Progenitor cell of endocrine pancreas (in vitro differentiated cells): ENCODE measurements around the gene LSM2. TPM values are rescaled to one million over a fixed set of nuclear protein-coding genes. Genes with fewer than 3 reads are reported as not detected.

Experiments used
- DNase-seq: peaks from one replicate; pipeline ENCODE4 v3.0.0; 2021; ENCODE audit warnings: low spot score; ENCODE audit not compliant: unreplicated experiment
- H3K27ac Mint-ChIP-seq: 2 replicates; pipeline ENCODE4 v1.8.0; 2021; ENCODE audit warnings: mild to moderate bottlenecking, moderate library complexity, mixed read lengths
- H3K27me3 Mint-ChIP-seq: 2 replicates; pipeline ENCODE4 v1.8.0; 2021; ENCODE audit warnings: mixed read lengths
- H3K36me3 Mint-ChIP-seq: 2 replicates; pipeline ENCODE4 v1.8.0; 2022; ENCODE audit warnings: mixed read lengths; ENCODE audit not compliant: insufficient read depth
- H3K4me1 Mint-ChIP-seq: 2 replicates; pipeline ENCODE4 v1.8.0; 2021; ENCODE audit warnings: low read depth, mixed read lengths
- H3K4me3 Mint-ChIP-seq: 2 replicates; pipeline ENCODE4 v1.8.0; 2021; ENCODE audit warnings: low read depth, mild to moderate bottlenecking, moderate library complexity, mixed read lengths
- H3K9me3 Mint-ChIP-seq: 2 replicates; pipeline ENCODE4 v1.8.0; 2021; ENCODE audit warnings: low read depth, mixed read lengths
- CTCF ChIP-seq: fragments of 200-600 bp; sonication (generic); IDR thresholded peaks from one replicate; pipeline ENCODE4 v1.5.0; 2021; ENCODE audit warnings: antibody characterized with exemption, mild to moderate bottlenecking; ENCODE audit not compliant: unreplicated experiment
- total RNA-seq: library from RNA; stranded (reverse); gene quantifications from 2 replicates; pipeline ENCODE4 v1.2.1, GENCODE V29; 2021

Gene LSM2
- total RNA-seq, 1 donor from 2014 or later = 80.4 TPM

GRCh38 chr6:31836474-31837368, 30.0 kb upstream of the LSM2 start:
- Mint-ChIP-seq H3K4me1 (peaks cover 31% of the 10 kb centered on the region), H3K36me3 (peaks cover 33% of the 10 kb centered on the region), H3K27ac (peak overlapping the region; percentile 100), H3K27me3 (no peaks in the 10 kb centered on the region), H3K4me3 (peak overlapping the region; percentile 99), H3K9me3 (no peaks in the 10 kb centered on the region)
- no peak for DNase-seq
- no peak for TF ChIP-seq CTCF

- H3K4me1 Mint-ChIP-seq = peaks cover 31% of the 10 kb centered on the region
- no peaks in the 10 kb centered on the region for H3K9me3 Mint-ChIP-seq
- DNase-seq = no peak
- H3K27ac Mint-ChIP-seq = peak overlapping the region; percentile 100
- no peak for TF ChIP-seq CTCF
- H3K27me3 Mint-ChIP-seq = no peaks in the 10 kb centered on the region
- peaks cover 31% of the 10 kb centered on the region for H3K36me3 Mint-ChIP-seq
- peak overlapping the region; percentile 99 for H3K4me3 Mint-ChIP-seq
Measured at GRCh38 chr6:31836047-31836473, 29.3 kb upstream of the LSM2 start.

GRCh38 chr6:31834367-31835250, 27.8 kb upstream of the LSM2 start:
- Mint-ChIP-seq H3K27me3 (no peaks in the 10 kb centered on the region), H3K36me3 (peaks cover 23% of the 10 kb centered on the region), H3K4me1 (peaks cover 37% of the 10 kb centered on the region), H3K9me3 (no peaks in the 10 kb centered on the region), H3K4me3 (peak overlapping the region; percentile 99), H3K27ac (peak overlapping the region; percentile 100)
- no peak for TF ChIP-seq CTCF
- DNase-seq = peak; percentile 68

GRCh38 chr6:31831350-31832215, 24.8 kb upstream of the LSM2 start:
- H3K4me1 Mint-ChIP-seq = peaks cover 29% of the 10 kb centered on the region
- H3K27me3 Mint-ChIP-seq = no peaks in the 10 kb centered on the region
- no peak for DNase-seq
- H3K9me3 Mint-ChIP-seq = no peaks in the 10 kb centered on the region
- peaks cover 8% of the 10 kb centered on the region for H3K36me3 Mint-ChIP-seq
- peak overlapping the region; percentile 94 for H3K4me3 Mint-ChIP-seq
- TF ChIP-seq CTCF = no peak
- no peak overlapping the region for H3K27ac Mint-ChIP-seq
